Measurements from ENCODE around the gene CLDN14. TPM values are rescaled to one million over a fixed set of nuclear protein-coding genes. Genes with fewer than 3 reads are reported as not detected.

The CLDN14 gene
- total and polyA plus RNA-seq, 2 experiments from 2014 or later, result 0.53 to 2.2 TPM

DNA sequence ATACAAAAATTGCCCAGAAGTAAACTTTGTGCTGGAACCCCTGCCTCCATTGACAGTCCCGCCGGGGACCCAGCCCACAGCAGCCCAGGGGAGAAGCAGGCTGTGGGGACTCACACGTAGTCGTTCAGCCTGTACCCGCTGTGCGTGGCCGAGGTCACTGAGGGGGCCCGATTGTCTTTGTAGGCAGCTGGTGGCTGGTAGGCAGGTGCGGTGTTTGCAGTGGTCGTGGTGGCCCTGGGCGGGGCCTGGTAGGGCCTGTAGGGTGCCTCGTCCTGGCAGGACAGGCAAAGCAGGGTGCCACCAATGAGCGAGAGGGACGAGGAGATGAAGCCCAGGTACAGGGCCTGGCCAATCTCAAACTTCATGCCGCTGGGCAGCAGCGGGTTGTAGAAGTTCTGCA, 19.1 kb downstream of the CLDN14 start:
- 88% methylated on average over 16 of the region's 16 CpGs for WGBS (ENCODE audit: low lambda C conversion rate, missing lambda C conversion rate)
- Histone ChIP-seq H4K20me1 (ENCODE audit: insufficient read depth, poor library complexity, severe bottlenecking) (no peaks in the 10 kb centered on the region), H3K79me2 (no peaks in the 10 kb centered on the region), H3K27ac (no peak overlapping the region), H3K4me2 (no peak overlapping the region), H3K36me3 (replicated peaks; ENCODE audit: insufficient read depth, low read depth) (no peaks in the 10 kb centered on the region), H3K9me2 (replicated peaks; ENCODE audit: insufficient read depth) (no peaks in the 10 kb centered on the region), H2AFZ (no peak overlapping the region), H3K4me1 (ENCODE audit: insufficient read depth) (peaks cover 10% of the 10 kb centered on the region), H3K27me3 (no peaks in the 10 kb centered on the region), H3K9me3 (ENCODE audit: low read depth) (no peaks in the 10 kb centered on the region), H3K4me3 (no peak overlapping the region)
- TF ChIP-seq EZH2 (IDR thresholded peaks at IDR 0.05; ENCODE audit: borderline replicate concordance) (no peak), EZH2phosphoT487 (IDR thresholded peaks at IDR 0.05; ENCODE audit: low read depth, severe bottlenecking, unreplicated experiment) (no peak)
- TF ChIP-seq, protein P1, sequence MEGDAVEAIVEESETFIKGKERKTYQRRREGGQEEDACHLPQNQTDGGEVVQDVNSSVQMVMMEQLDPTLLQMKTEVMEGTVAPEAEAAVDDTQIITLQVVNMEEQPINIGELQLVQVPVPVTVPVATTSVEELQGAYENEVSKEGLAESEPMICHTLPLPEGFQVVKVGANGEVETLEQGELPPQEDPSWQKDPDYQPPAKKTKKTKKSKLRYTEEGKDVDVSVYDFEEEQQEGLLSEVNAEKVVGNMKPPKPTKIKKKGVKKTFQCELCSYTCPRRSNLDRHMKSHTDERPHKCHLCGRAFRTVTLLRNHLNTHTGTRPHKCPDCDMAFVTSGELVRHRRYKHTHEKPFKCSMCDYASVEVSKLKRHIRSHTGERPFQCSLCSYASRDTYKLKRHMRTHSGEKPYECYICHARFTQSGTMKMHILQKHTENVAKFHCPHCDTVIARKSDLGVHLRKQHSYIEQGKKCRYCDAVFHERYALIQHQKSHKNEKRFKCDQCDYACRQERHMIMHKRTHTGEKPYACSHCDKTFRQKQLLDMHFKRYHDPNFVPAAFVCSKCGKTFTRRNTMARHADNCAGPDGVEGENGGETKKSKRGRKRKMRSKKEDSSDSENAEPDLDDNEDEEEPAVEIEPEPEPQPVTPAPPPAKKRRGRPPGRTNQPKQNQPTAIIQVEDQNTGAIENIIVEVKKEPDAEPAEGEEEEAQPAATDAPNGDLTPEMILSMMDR (IDR thresholded peaks at IDR 0.05; ENCODE audit: poor library complexity), result no peak
- DNase-seq (ENCODE audit: low spot score), result no peak

DNA sequence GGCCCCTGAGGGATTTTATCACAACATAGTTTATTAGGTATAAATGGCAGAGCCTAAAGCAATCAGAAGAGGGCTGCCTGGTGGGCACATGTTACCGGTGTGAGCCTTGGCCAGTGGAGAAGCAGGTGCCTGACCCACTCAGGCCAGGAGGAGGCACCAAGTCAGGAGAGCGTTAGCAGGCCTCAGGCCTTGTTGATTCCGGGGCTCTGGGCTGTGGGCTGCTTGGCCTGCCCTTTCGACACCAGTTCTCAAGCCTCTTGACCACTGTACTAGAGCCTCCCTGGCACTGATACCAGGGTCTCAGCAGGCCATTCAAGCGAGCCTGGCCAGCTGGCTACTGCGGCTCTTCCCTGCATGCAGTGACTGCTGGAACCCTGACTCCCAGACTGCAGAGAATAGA, 20.8 kb downstream of the CLDN14 start:
- H4K20me1 ChIP-seq (ENCODE audit: insufficient read depth, poor library complexity, severe bottlenecking), result no peaks in the 10 kb centered on the region
- 90% methylated on average over 6 of the region's 6 CpGs for WGBS (ENCODE audit: low lambda C conversion rate, missing lambda C conversion rate)
- no peaks in the 10 kb centered on the region for H3K27me3 ChIP-seq

DNA sequence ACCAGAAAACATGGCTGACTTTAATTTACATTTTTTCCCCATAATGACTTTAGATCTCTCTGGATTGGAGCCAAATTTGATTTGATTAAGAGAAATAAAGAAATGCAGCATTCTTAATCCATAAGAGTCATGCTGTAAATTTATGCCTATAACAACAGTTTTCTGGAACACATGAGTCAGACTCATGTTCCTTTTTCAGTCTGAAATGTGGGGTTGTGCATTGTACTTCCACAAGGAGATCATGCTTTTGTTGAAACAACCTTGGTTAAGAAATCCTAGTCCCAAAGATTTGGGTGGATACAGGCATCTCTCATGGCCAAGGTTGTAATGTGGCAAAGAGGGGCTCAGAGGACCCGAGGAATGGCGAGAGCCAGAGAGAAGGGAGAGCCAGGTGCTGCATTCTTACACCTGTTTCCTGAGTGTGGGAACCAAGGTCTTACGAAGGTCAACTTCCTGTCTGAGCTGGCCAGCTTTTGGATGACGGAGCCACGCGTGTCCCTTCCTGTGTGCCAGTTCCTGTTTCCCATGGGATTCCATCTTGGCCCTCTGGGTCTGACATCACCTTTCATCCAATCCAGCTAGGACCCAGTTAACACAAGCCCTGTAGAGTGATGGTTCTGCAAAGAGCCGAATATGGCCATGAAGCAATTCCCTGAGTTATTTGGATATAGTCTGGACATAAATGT, 23.1 kb downstream of the CLDN14 start:
- no peak overlapping the region for H3K27ac ChIP-seq
- H4K20me1 ChIP-seq (ENCODE audit: insufficient read depth, poor library complexity, severe bottlenecking), result no peaks in the 10 kb centered on the region
- no peaks in the 10 kb centered on the region for H3K4me1 ChIP-seq (ENCODE audit: insufficient read depth)
- 82% methylated on average over 7 of the region's 7 CpGs for WGBS (ENCODE audit: low lambda C conversion rate, missing lambda C conversion rate)
- DNase-seq (ENCODE audit: low spot score), result no peak
- H3K4me3 ChIP-seq, result no peak overlapping the region
- TF ChIP-seq EZH2 (IDR thresholded peaks at IDR 0.05; ENCODE audit: borderline replicate concordance) (no peak), EZH2phosphoT487 (IDR thresholded peaks at IDR 0.05; ENCODE audit: low read depth, severe bottlenecking, unreplicated experiment) (no peak)
- TF ChIP-seq, protein P1 (IDR thresholded peaks at IDR 0.05; ENCODE audit: poor library complexity), result no peak
- no peaks in the 10 kb centered on the region for H3K36me3 ChIP-seq (replicated peaks; ENCODE audit: insufficient read depth, low read depth)
- H3K4me2 ChIP-seq, result no peak overlapping the region
- H3K9me3 ChIP-seq (ENCODE audit: low read depth), result no peaks in the 10 kb centered on the region
- no peaks in the 10 kb centered on the region for H3K27me3 ChIP-seq
- no peaks in the 10 kb centered on the region for H3K9me2 ChIP-seq (replicated peaks; ENCODE audit: insufficient read depth)
- no peak overlapping the region for H2AFZ ChIP-seq
- no peaks in the 10 kb centered on the region for H3K79me2 ChIP-seq

More for the DNA sequence above, 20.8 kb downstream of the CLDN14 start:
- no peak overlapping the region for H3K27ac ChIP-seq
- DNase-seq (ENCODE audit: low spot score), result no peak
- H3K4me2 ChIP-seq, result no peak overlapping the region
- no peak overlapping the region for H3K4me3 ChIP-seq
- H3K9me2 ChIP-seq (replicated peaks; ENCODE audit: insufficient read depth), result no peaks in the 10 kb centered on the region
- TF ChIP-seq EZH2phosphoT487 (IDR thresholded peaks at IDR 0.05; ENCODE audit: low read depth, severe bottlenecking, unreplicated experiment), result no peak
- no peak for TF ChIP-seq EZH2 (IDR thresholded peaks at IDR 0.05; ENCODE audit: borderline replicate concordance)
- TF ChIP-seq, protein P1 (IDR thresholded peaks at IDR 0.05; ENCODE audit: poor library complexity), result no peak
- no peaks in the 10 kb centered on the region for H3K36me3 ChIP-seq (replicated peaks; ENCODE audit: insufficient read depth, low read depth)
- no peaks in the 10 kb centered on the region for H3K9me3 ChIP-seq (ENCODE audit: low read depth)
- no peaks in the 10 kb centered on the region for H3K4me1 ChIP-seq (ENCODE audit: insufficient read depth)
- H2AFZ ChIP-seq, result no peak overlapping the region
- H3K79me2 ChIP-seq, result no peaks in the 10 kb centered on the region
